Transverse colon (tissue), 4 donors: Measurements from ENCODE around the gene DYNC1I1. TPM values are rescaled to one million over a fixed set of nuclear protein-coding genes. Genes with fewer than 3 reads are reported as not detected.

Source experiments
- DNase-seq: peaks from one replicate; pipeline ENCODE4 v3.0.0-alpha.2; 2019
- H3K27ac ChIP-seq, 4 donors: fragments of 200-600 bp; sonication (generic); 2 replicates each; pipeline ENCODE4 v1.5.1; 2016 to 2018; ENCODE audit warnings: inconsistent platforms in 4 of 4
- H3K27me3 ChIP-seq: fragments of 200-600 bp; sonication (generic); 2 replicates; pipeline ENCODE4 v1.5.1; 2017; ENCODE audit warnings: inconsistent platforms
- H3K36me3 ChIP-seq, 4 donors: fragments of 200-600 bp; sonication (generic); 2 replicates each; pipeline ENCODE4 v1.5.1; 2017 to 2019; ENCODE audit warnings: inconsistent platforms in 4 of 4
- H3K4me1 ChIP-seq, 4 donors: fragments of 200-600 bp; sonication (generic); 2 replicates each; pipeline ENCODE4 v1.5.1; 2017 to 2020; ENCODE audit warnings: inconsistent platforms in 4 of 4
- H3K4me3 ChIP-seq, 4 donors: fragments of 200-600 bp; sonication (generic); 1 replicate in 1 of 4; 2 replicates in 3 of 4; pipeline versions ENCODE4 v1.5.1 to v1.6.1; 2017 to 2019; ENCODE audit warnings: inconsistent platforms in 4 of 4
- H3K9me3 ChIP-seq, 2 donors: fragments of 200-600 bp; sonication (generic); 2 replicates each; pipeline ENCODE4 v1.5.1; 2017 to 2019; ENCODE audit warnings: inconsistent platforms in 2 of 2
- EP300 ChIP-seq: sonication (generic); formaldehyde crosslinking; IDR thresholded peaks from one replicate; pipeline ENCODE4 v1.6.1; 2017; ENCODE audit warnings: antibody characterized with exemption, low read depth
- POLR2A ChIP-seq: fragments of 450-650 bp; IDR thresholded peaks from one replicate; pipeline ENCODE4 v1.6.1; 2016; ENCODE audit warnings: antibody characterized with exemption, mild to moderate bottlenecking, moderate library complexity
- POLR2AphosphoS5 ChIP-seq, 3 donors: sonication (generic); formaldehyde crosslinking; IDR thresholded peaks; one replicate each; pipeline ENCODE4 v1.6.1; 2016; ENCODE audit warnings: antibody characterized with exemption in 3 of 3
- WGBS, 2 donors: methylation state at CpG; one replicate each; pipeline ENCODE4 v1.1.5; 2018; ENCODE audit warnings: low coverage in 1 of 2; 5-methylcytosine and 5-hydroxymethylcytosine counted together
- in situ Hi-C, 4 donors: fragments of 200-750 bp; cut with MboI; loops; one replicate each; pipeline versions ENCODE4 v1.15.0 to v1.15.1; 2017; ENCODE audit warnings: low sequenced_read_pairs in 3 of 4, low pct_ligation_motif_present in 1 of 4, low pct_unique_long_range_greater_than_20kb in 1 of 4
- intact Hi-C: fragments of 100-400 bp; cut with DNase I; formaldehyde crosslinking; loops from one replicate; pipeline ENCODE4 v1.15.1; 2023; ENCODE audit warnings: low total_unique reads
- total RNA-seq, 4 donors: library from RNA; depleted of rRNA; stranded (reverse); fragments of >200 nt; gene quantifications; one replicate each; pipeline ENCODE4 v1.1.0, GENCODE V29; 2016
- TF ChIP-seq, protein P1 (sequence below), 5 experiments: fragments of 200-600 bp in 3 of 5; fragments of 450-650 bp in 2 of 5; sonication (generic) in 3 of 5; IDR thresholded peaks; 1 replicate in 2 of 5; 2 replicates in 3 of 5; pipeline ENCODE4 v1.5.1; 2016 to 2017; ENCODE audit warnings: antibody characterized with exemption in 5 of 5, inconsistent platforms in 3 of 5, mild to moderate bottlenecking in 2 of 5, moderate library complexity in 1 of 5

The DYNC1I1 gene
- total RNA-seq, 4 donors from 2014 or later: 1.8 to 37.0 (median 7.4) TPM

DNA sequence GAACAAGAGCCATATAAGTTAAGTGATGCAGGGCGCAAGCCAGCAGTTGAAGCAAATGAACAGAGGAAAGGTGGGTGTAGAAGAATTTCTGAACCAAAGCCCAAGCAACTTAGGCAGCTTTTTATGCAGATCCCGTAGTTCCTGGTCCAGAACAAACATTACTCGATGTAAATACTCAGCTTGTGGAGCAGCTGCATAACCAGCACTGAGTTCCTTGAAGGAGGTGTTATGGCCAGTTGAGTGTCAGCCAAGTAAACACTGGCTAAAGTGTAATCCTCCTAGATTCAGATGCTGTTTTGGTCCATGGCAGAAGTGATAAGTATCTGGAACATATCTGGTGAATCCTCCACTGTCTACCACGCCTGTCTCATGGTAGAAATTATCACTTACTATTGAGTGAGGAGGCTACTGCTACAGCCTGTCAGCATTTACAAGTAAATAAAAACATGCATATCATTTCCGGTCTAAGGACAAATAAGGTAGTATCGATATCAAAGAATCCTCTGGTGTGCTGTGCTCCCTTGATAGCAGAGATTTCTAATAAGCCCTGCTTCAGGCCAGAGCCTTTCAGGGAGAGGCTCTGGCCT lies 213.9 kb downstream of the DYNC1I1 start:
- Histone ChIP-seq H3K9me3 (no peaks in the 10 kb centered on the region), H3K27me3 (no peaks in the 10 kb centered on the region), H3K4me1 (no peaks in the 10 kb centered on the region), H3K27ac (no peak overlapping the region), H3K4me3 (no peak overlapping the region), H3K36me3 (no peaks in the 10 kb centered on the region)
- in situ Hi-C loops (no loop called here), intact Hi-C loops (no loop called here)
- 54% methylated on average over 6 of the region's 6 CpGs; no CpG with 5 or more reads in 1 of the 2 donors for WGBS, 2 donors
- DNase-seq: no peak
- TF ChIP-seq, protein P1, sequence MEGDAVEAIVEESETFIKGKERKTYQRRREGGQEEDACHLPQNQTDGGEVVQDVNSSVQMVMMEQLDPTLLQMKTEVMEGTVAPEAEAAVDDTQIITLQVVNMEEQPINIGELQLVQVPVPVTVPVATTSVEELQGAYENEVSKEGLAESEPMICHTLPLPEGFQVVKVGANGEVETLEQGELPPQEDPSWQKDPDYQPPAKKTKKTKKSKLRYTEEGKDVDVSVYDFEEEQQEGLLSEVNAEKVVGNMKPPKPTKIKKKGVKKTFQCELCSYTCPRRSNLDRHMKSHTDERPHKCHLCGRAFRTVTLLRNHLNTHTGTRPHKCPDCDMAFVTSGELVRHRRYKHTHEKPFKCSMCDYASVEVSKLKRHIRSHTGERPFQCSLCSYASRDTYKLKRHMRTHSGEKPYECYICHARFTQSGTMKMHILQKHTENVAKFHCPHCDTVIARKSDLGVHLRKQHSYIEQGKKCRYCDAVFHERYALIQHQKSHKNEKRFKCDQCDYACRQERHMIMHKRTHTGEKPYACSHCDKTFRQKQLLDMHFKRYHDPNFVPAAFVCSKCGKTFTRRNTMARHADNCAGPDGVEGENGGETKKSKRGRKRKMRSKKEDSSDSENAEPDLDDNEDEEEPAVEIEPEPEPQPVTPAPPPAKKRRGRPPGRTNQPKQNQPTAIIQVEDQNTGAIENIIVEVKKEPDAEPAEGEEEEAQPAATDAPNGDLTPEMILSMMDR (IDR thresholded peaks at IDR 0.05): no peak
- no peak for TF ChIP-seq POLR2AphosphoS5 (IDR thresholded peaks at IDR 0.05)
- TF ChIP-seq EP300: no peak
- TF ChIP-seq POLR2A: no peak

DNA sequence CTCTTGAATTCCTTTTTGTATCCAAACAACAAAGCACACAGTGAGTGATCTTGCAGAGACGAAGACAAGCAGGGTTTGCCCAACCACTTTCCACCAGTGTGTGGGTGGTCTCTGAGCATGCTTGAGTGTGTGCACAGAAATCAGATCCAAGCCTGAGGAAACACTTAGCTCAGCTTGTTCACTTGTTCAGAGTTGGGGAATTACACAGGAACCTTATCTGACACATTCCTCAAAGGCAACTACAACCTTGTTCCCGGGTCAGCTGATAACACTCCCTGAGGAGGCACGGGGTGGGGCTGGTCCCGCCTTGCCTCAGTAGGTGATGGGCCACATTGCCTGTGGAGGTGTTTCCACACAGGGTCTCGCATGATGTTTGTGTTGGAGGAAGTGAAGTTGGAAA lies 216.9 kb downstream of the DYNC1I1 start:
- no peak overlapping the region for H3K4me3 ChIP-seq
- no peaks in the 10 kb centered on the region for H3K9me3 ChIP-seq
- intact Hi-C loops: no loop called here
- in situ Hi-C loops: no loop called here
- 38 to 100% methylated on average over 1 to 5 of the region's 5 CpGs for WGBS, 2 donors
- H3K27me3 ChIP-seq: no peaks in the 10 kb centered on the region
- H3K36me3 ChIP-seq: no peaks in the 10 kb centered on the region
- no peaks in the 10 kb centered on the region for H3K4me1 ChIP-seq
- no peak for DNase-seq
- TF ChIP-seq EP300: no peak
- no peak for TF ChIP-seq POLR2A
- TF ChIP-seq POLR2AphosphoS5 (IDR thresholded peaks at IDR 0.05): no peak
- TF ChIP-seq, protein P1 (IDR thresholded peaks at IDR 0.05): no peak
- H3K27ac ChIP-seq: no peak overlapping the region

DNA sequence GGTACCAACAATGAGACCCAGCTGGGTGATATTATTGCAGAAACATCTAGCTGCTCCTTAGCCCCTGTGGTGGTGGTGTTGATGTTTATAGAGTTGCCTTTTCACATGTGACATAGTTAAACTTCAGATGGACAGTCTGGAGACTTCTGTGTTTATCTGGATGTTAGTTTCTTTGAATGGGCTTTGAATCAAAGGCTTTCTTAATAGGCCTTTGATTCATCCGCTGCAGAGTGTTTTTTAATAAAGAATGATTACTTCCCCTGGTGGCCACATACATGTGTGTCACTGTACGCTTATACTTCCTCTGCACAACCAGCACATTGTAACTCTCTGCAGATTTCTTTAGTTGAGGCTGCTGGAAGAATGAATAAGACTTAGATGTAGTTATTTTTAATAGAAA lies 221.0 kb downstream of the DYNC1I1 start:
- H3K27me3 ChIP-seq: no peaks in the 10 kb centered on the region
- no peak overlapping the region for H3K4me3 ChIP-seq
- intact Hi-C loops (no loop called here), in situ Hi-C loops (no loop called here)
- H3K27ac ChIP-seq: no peak overlapping the region
- TF ChIP-seq POLR2AphosphoS5 (IDR thresholded peaks at IDR 0.05): no peak
- TF ChIP-seq POLR2A: no peak
- TF ChIP-seq, protein P1 (IDR thresholded peaks at IDR 0.05): peak in 1 of 5 experiments; percentile 4
- TF ChIP-seq EP300: no peak
- no peaks in the 10 kb centered on the region for H3K9me3 ChIP-seq
- H3K36me3 ChIP-seq: no peaks in the 10 kb centered on the region
- H3K4me1 ChIP-seq: no peaks in the 10 kb centered on the region
- DNase-seq: no peak
- WGBS, 2 donors: 83 to 88% methylated on average over 1 to 2 of the region's 2 CpGs

DNA sequence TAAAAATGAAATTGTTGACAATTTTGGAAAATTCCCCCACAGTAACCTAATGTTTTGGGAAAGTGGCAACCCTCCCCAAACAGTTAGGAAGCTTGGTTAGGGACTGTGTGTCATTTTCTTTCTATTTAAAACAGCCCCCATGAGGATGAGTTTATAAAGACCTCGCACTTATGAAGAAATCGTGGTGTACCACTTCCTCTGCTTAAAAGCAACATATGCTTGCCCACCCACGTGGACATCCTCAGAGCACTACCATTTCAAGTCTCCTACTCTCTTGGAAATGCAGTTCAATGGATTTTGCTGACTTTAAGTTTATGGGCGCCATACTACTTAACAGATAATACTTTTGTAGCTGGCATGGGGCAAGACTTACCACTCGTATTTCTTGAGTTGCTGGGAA lies 223.8 kb downstream of the DYNC1I1 start:
- H3K36me3 ChIP-seq: no peaks in the 10 kb centered on the region
- no peaks in the 10 kb centered on the region for H3K27me3 ChIP-seq
- no peak overlapping the region for H3K27ac ChIP-seq
- intact Hi-C loops (no loop called here), in situ Hi-C loops (no loop called here)
- no peaks in the 10 kb centered on the region for H3K9me3 ChIP-seq
- H3K4me3 ChIP-seq: no peak overlapping the region
- 55 to 59% methylated on average over 5 of the region's 5 CpGs for WGBS, 2 donors
- no peaks in the 10 kb centered on the region for H3K4me1 ChIP-seq
- no peak for DNase-seq
- TF ChIP-seq POLR2AphosphoS5 (IDR thresholded peaks at IDR 0.05): no peak
- no peak for TF ChIP-seq EP300
- TF ChIP-seq, protein P1 (IDR thresholded peaks at IDR 0.05): no peak
- TF ChIP-seq POLR2A: no peak
